Amniotic epithelial cell (primary cell): ENCODE results near the gene FNDC8.
"Not testable (repeated sequence)": the region's sequence is repeated elsewhere in the genome, so short reads cannot be mapped to it uniquely, and the experiment has no call there.

Experiments used
- DNase-seq: peaks from one replicate; pipeline ENCODE4 v3.0.0-alpha.2; 2010; ENCODE audit warnings: low read depth

Gene FNDC8

DNA sequence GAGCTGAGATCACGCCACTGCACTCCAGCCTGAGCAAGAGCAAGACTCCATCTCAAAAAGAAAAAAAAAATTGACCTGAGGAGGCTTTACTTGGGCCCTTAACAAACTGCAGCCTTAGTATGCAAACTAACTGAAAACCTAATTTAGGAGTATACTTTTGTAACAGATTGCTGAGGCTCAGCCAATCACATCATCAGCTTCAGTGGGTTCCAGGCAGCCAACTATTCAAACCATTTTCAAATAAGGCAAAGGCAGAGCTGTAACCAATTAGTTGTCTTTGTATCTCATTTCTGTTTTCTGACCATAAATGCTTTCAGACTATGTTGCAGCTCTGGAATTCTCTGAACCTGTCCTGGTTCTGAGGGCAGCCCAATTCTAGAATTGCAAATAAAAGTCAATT, 25.7 kb upstream of the FNDC8 start:
- DNase-seq, result no peak

DNA sequence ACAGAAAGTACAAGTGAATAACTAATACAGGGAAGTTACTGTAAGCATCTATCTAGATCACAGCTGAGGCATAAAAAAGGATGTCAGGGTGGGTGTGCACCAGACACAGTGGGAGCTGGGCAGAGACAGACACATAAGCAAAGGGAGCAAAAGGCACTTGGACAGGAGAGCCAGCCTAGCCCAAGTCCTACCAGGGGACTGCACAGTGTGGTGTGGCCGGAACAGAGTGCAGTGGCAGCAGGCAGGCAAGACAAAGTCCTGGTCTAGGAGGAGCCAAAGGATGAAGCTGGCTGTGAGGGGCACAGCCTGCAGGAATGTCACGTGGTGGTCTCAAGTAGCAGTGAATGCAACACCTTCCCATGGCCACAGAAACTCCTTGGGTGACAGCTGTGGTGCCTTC, 23.6 kb upstream of the FNDC8 start:
- no peak for DNase-seq

DNA sequence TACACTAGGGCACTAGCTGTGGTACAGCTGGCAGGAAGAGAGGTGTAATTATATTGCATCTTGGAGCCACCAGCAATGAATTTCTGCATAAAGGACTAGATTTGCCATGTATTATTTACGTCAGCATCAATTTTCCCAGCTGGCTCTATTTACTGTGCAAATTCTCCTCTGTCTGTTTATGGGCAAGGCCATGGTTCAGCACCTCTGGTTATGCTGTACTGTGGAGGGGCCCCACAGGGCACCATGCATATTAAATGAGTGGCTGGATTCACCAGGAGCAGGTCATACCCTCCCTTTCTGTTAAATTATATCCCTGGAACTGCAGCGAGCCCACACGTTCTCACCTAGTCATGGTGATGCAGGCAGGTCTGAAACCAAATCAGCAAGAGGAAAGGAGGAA, 21.5 kb upstream of the FNDC8 start:
- DNase-seq, result no peak

DNA sequence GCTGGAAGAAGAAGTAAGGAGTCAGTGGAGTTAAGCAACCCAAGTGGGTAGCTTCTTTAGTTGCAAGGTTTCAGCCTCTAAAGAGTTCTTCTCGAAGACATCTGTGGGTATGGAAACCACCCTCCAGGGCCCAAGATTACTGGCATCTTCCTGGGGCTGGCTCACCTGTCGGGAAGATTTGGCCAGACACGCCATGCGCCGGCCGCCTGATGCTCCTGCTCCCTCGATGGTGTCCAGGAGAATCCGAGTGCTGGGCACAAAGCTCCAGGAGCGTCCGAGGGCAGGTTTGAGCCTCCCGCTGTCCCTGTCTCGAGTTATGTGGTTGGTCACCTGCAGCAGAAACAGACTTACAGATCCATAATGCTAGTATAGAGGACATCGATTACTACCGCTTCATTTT, 20.4 kb upstream of the FNDC8 start:
- DNase-seq, result no peak

DNA sequence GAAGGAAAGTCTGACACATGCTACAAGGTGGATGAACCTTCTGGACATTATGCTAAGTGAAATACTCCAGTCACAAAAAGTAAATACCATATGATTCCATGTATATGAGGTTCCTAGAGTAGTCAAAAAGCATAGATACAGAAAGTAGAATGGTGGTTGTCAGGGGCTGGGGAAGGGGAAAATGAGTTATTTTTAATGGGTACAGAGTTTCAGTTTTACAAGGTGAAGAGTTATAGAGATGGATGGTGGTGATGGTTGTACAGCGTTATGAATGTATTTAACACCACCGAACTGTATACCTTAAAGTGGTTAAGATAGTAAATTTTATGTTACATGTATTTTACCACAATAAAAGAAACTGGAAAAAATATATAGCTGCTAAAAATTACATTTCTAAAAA, 19.7 kb upstream of the FNDC8 start:
- no peak for DNase-seq

DNA sequence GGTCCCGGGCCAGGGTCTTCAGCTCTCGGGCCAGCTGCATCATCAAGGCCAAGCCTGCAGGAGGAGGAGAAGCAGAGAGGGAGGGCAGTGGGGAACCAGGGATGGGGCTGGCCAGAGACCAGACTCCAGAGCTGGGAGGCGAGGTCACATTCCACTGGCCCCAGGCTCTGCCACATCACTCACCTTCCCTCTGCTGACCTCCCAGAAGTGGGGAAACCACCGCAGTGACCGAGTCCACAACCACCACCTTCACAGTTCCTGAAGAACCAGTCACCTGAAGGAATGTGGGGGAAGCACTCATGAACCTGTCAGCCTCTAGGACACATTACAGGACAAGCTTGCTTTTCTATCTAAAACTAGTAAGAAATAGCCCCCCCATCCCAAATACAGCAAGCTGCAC, 18.1 kb upstream of the FNDC8 start:
- DNase-seq, result no peak

DNA sequence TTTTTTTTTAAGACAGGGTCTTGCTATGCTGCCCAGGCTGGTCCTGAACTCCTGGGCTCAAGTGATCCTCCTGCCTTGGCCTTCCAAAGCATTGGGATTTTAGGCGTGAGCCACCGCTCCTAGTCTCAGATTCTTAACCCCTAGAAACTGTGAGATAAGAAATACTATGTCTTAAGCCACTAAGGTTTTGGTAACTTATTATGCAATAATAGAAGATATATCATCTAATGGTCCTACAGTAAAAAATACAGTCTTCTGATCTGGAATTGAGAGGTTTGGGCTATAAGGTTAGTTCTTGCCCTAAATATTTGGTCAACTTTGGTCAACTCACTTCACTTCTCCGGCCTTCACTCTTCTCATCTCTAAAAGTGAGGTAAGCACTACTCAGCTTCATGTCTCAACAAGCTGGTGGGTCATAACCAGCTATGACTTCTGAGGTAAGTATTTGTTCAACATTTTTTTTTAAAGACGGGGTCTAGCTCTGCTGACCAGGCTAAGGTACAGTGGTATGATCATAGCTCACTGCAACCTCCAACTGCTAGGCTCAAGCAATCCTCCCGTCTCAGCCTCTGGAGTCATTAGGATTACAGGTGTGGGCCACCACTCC, 16.5 kb upstream of the FNDC8 start:
- DNase-seq, result no peak

DNA sequence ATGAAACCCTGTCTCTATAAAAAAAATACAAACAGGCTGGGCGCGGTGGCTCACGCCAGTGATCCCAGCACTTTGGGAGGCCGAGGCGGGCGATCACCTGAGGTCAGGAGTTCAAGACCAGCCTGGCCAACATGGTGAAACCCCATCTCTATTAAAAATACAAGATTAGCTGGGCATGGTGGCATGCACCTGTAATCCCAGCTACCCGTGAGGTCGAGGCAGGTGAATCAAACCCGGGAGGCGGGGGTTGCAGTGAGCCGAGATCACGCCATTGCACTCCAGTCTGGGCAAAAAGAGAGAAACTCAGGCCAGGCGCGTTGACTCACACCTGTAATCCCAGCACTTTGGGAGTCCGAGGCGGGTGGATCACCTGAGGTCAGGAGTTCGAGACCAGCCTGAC, 10.6 kb upstream of the FNDC8 start:
- DNase-seq, result not testable (repeated sequence)

DNA sequence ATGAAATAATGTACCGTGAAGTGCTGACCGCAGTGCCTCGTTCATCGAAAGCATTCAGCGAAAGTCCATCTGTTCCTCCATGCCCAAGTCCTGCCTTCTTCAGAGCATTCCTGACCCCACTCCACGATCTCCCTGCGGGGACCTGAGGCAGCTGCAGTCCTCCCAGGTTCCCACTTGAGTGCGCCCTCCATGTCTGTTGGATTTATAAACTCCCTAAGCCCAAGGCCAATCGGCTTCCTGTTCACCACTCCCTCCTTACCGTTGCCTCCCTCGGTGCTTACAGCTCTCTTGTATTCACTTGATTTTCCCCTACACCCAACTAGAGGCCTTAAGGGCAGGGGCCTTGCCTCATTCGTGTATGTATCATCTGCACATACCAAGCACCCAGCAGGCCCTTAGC, 4.6 kb upstream of the FNDC8 start:
- no peak for DNase-seq

DNA sequence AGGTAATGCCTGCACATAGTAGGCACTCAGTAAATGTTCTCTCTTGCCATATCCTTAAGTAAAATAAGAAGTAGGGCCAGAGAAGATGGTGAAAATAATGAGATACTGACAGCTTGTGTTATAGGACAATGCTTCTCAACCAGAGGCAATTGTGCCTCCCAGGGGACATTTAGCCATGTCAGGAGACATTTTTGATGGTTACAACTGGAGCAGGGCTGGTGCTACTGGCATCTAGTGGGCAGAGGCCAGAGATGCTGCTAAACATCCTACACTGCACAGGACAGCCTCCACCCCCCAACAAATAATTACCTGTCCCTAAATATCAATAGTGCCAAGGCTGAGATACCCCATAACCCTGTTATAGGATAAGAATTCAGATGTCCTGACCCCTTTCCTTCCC, 3.4 kb upstream of the FNDC8 start:
- DNase-seq, result peak; percentile 19

DNA sequence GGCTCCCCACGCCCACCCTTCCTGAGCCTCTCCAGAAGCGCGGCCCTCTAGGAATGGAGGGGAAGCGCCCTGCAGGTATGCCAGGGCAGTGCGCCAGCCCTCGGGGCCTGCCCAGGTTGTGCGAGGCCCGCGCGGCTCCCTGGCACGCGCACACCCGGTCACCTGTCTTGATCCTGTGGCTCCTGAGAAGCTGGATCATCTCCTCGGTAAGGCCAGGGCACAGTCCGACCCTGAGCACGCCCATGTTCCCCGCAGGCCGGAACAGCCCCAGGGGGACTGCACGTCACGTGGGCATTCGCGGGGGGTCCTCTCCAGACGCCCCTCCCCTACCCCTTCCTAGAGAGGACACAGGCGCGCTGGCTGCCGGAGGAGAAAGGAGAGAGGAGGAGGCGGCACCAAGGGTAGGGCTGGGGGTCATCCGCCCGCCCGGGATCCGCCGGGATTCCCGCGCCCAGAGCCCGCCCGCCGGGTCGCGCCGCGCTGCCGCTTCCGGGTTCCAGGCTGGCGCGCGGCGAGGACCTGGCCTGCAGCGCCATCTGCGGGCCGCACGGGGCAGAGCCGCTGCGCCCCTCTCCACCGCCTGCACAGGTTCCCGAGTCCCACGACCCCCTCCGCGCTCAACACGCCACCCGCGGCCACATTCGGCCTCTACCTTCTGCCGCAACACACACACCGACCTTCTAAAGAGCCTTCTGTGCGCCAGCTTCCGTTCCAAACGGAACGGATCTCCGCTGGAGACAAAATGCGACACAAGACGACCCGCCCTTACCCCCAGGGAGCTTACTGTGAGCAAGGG, 1.8 kb upstream of the FNDC8 start, which contains the start of gene RAD51D:
Gene RAD51D, minus strand, starts transcription at position 491 of the 796 bp plus-strand sequence. Its CDS starts 247 bp downstream, at position 244.
- peak; percentile 34 for DNase-seq

DNA sequence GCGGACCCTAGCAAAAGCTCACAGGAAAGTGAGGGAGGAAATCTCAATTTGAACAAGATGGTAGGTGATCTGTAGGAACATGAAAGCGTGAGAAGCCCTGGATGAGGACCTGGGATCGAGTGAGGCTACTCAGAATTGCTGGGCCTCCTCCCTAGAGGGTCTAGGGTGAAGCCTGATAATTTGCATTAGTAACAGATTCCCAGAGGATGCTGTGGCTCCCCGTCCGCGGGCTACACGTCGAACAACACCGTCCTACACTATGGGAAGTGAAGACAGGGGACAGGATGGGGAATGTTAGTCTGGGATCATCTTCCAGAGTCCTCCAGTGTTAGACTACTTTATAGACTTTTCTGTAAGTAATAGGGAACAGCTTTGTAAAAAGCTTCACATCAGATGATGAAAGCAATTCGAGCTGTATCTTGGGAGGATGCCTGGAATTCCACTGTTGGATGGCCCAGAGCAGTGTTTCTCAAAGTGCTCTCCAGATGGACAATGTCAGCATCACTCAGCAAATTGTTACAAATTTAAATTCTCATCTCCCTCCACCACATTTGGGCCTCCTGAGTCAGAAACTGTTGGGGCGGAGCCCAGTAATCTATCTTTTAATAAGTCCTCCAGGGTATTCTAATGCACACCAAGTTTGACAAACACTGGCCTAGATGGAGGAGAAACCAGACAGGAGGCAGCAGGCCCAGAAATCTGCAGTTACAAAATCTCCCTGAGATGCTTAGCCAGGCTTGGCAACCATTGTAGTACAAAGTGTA, 6.5 kb downstream of the FNDC8 start:
- no peak for DNase-seq

DNA sequence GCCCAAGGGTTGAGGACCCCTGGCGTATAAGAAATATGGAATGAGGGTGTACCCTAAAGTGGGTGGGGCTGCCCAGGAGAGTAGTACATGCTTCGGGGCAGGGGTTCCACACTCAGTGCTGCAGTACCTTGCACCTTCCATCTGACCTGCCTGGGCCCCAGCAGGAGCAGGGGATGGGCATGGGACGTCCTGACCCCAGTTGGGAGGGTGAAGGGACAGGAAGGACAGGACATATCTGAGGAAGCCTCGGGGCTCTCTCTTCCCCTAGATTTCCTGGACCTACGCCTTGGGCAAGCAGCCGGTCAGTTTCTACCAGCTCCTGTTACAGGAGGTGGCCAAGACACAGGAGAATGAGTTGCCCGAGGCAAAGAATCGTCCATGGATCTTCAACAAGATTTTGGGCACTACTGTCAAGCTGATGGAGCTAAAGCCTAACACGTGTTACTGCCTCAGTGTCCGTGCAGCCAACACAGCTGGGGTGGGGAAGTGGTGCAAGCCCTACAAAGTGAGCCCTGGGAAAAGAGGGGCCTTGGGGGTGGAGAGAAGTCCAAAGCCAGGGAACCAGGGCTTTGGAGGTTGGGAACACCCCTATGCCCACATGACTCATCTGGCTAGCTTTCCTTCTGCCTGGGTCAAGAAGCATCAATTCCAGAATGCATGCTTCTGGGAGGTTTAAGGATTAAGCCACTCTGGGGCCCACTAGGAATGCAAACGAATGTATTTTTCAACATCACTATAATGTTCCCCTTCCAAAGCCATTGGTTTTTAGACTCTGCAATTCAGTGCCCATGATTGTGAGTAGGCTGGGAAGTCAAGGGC, 7.9 kb downstream of the FNDC8 start:
- peak; percentile 13 for DNase-seq

DNA sequence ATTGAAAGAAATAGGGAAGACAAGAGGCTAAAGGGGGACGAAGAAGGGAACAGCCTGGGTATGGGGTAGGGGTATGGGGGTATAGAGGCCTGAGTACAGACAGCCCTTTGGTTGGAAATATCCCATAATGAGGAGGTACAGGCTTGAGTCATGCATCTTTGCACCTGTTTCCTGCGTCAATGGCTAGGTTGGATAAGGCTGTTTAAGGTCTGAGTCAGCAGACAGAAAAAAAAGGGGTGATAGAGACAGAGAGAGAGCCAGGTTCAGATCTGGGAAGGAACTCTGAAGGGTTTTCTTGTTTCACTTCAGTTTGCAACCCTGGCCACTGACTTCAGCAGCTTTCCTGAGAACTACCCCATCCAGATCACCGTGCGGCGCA, 8.5 kb downstream of the FNDC8 start:
- DNase-seq, result no peak

DNA sequence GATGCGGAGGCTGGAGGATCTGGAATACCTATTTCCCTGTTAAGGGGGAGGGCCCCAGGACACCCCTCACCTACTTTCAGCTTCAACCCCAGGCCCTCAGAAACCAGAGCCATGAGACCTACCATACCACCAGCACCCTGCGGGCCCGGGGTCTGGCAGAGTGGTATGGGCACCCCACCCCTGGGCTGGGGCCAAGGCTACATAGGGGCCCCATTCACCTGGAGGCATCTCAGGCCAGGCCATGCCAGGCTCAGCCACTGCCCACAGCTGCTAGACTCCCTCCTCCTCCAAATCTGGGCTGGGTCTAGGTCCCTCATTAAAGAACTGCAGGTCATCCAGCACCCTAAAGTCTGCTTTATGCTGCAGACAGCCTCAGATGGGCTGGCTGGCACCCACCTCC, 9.0 kb downstream of the FNDC8 start:
- DNase-seq, result no peak

DNA sequence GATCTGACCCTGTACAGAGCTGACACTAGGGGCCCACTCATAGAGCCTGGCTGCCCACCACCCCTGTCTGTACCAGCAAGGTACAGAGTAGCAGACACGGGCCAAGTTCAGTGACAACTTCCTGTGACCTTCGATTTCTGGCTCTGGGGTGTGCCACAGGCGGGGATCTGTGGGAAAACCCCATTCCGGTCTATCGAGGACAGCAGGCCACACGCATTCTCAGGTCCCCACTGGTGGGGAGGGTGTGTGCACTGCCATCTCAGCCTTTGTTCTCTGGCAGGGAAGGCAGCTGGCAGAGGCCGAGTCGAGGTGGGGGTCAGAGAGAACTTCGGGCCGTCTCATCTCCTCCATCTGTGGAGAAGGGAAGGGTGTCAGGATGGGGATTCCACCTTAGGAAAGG, 10.7 kb downstream of the FNDC8 start:
- DNase-seq, result no peak

DNA sequence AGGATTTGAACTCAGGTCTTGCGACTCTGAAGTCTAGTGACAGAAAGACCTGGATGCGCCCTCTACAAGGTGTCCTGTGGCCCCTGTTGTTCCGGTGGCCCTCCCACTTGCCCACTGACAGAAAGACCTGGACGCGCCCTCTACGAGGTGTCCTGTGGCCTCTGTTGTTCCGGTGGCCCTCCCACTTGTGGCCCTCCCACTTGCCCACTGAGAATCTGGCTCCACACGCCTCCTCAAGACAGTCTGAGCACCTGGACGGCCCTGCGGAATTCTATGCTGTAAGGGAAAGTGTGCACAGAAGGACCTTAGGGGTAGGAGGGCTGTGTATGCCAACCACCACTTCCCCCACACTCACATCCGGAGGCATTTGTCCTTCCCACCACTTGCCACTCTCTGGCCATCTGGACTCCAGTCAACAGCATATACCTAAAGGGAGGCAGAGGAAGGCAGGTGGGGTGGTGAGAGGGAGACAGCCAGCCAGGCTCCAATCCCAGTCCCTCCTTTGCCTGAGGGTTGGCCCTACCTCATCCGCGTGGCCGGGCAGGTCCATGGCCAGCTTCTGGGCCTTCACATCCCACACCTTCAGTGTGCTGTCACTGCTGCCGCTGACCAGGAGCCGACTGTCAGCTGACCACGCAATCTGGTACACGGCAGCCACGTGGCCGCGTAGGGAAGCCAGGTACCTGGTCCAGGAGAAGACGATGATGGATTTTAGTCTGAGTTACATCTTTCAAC, 11.6 kb downstream of the FNDC8 start:
- DNase-seq, result no peak

DNA sequence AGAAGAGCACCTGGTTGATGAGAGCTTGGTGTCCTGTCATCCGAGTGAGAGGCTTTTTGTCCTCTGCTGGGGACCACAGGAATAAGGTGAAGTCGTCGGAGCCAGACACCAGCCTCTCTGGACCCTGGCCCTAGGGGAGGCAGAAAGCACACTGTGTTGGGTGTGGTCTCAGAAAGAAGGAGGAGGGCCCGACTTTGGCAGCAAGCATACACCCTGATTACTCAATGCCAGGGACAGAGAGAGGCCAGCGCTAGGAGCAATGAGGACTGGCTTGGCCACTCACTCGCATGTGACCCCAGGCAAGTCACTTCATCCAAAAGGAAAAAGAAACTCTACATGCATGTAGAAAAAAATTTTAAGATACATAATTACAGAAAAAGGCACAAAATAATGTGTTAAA, 13.9 kb downstream of the FNDC8 start:
- no peak for DNase-seq

DNA sequence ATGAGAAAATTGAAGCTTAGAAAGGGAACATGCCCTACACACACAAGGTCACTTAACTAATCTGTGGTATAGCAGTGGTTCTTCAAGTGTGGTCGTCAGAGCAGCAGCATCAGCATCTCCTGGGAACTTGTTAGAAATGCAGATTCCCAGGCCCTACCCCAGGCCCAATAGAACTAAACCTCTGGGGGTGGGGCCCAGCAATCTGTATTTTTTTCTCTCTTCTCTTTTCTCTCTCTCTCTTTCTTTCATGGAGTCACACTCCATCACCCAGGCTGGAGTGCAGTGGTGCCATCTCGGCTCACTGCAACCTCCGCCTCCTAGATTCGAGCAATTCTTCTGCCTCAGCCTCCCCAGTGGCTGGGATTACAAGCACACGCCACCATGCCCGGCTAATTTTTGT, 16.8 kb downstream of the FNDC8 start:
- DNase-seq, result no peak

DNA sequence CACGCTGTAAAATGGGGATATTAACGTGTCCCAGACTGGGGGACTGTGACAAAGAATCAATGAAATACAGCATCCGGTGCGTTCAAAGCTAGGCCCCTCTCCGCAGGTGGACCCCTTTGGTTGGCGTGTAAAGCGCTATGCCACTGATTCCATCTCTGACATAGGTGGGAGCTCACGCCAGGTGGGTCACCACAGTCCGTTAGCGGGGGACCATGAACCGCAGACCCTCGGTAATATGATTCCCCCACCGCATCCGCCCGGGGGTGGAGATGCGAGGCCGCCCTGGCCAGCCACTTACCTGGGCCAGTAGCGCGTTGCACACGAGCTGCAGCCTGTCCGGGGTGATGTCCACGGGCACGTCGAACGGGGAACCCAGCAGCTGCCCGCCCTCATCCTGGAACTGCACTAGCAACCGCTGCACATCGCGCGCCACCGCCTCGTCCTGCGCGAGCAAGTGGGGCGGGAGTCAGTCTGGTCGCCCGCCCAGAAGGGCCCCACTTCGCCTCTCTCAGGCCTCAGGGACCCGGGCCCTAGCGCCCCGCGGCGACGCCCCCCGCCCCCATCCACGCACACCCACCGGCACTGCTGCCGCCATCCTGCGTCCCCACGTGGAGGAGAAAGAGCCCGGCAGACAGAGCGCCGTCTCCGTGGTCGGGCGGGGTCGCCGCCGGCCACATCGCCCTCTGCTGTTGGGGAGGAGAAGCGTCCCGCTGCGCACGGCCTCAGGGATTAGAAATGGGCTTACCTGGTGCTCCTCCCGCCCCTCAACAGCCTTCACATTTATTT, 20.5 kb downstream of the FNDC8 start, which contains the start of gene NLE1:
Gene NLE1, minus strand, starts transcription at position 623 of the 786 bp plus-strand sequence. Its CDS starts 28 bp downstream, at position 595.
- DNase-seq, result peak; percentile 74

DNA sequence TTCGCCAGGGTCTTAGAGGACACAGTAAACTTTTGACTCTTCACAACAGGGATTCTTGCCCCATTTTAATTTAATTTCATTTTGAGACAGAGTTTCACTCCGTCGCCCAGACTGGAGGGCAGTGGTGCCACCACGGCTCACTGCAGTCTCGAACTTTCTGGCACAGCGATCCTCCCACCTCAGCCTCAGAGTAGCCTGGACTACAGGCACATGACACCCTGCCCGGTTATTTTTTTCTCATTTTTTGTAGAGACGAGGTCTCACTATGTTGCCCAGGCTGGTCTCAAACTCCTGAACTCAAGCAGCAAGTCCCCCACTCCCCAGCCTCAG, 21.0 kb downstream of the FNDC8 start:
- DNase-seq, result no peak
